Esophagus muscularis mucosa (tissue), 4 donors: Measurements from ENCODE around the gene TSHB.

Source experiments
- CTCF ChIP-seq, 3 experiments: fragments of 200-600 bp in 2 of 3; fragments of 450-650 bp in 1 of 3; sonication (generic) in 2 of 3; IDR thresholded peaks; one replicate each; pipeline ENCODE4 v1.5.1; 2017 to 2019; ENCODE audit warnings: antibody characterized with exemption in 3 of 3, mild to moderate bottlenecking in 2 of 3, moderate library complexity in 1 of 3
- EP300 ChIP-seq: sonication (generic); formaldehyde crosslinking; IDR thresholded peaks from one replicate; pipeline ENCODE4 v1.6.1; 2017; ENCODE audit warnings: antibody characterized with exemption
- POLR2AphosphoS5 ChIP-seq, 2 donors: sonication (generic); formaldehyde crosslinking; IDR thresholded peaks; one replicate each; pipeline ENCODE4 v1.6.1; 2017; ENCODE audit warnings: antibody characterized with exemption in 2 of 2

- TF ChIP-seq POLR2AphosphoS5 (IDR thresholded peaks at IDR 0.05) (no peak), EP300 (no peak), CTCF (IDR thresholded peaks at IDR 0.05) (no peak)
Observed at GRCh38 chr1:115021145-115021544, 8.5 kb upstream of the TSHB start.
